Measurements from ENCODE around the gene A3GALT2.
"Not testable (repeated sequence)": the region's sequence is repeated elsewhere in the genome, so short reads cannot be mapped to it uniquely, and the experiment has no call there.

A3GALT2 gene

GRCh38 chr1:33295450-33296081, 25.3 kb downstream of the A3GALT2 start:
- H3K4me3 ChIP-seq (ENCODE audit: low read depth, low read length), result no peak overlapping the region
- peak; percentile 94 for TF ChIP-seq CTCF (conservative IDR thresholded peaks at IDR 0.05; ENCODE audit: low read depth, low read length)
- DNase-seq (ENCODE audit: low read depth), result peak; percentile 88

GRCh38 chr1:33295023-33295422, 25.9 kb downstream of the A3GALT2 start:
- no peak overlapping the region for H3K4me3 ChIP-seq (ENCODE audit: low read depth, low read length)
- DNase-seq (ENCODE audit: low read depth), result no peak
- no peak for TF ChIP-seq CTCF (conservative IDR thresholded peaks at IDR 0.05; ENCODE audit: low read depth, low read length)

- no peak overlapping the region for H3K4me3 ChIP-seq (ENCODE audit: low read depth, low read length)
- TF ChIP-seq CTCF (conservative IDR thresholded peaks at IDR 0.05; ENCODE audit: low read depth, low read length), result no peak
- DNase-seq (ENCODE audit: low read depth), result no peak
Observed at GRCh38 chr1:33294071-33295010, 26.6 kb downstream of the A3GALT2 start.

- TF ChIP-seq CTCF (conservative IDR thresholded peaks at IDR 0.05; ENCODE audit: low read depth, low read length), result no peak
- DNase-seq (ENCODE audit: low read depth), result no peak
- H3K4me3 ChIP-seq (ENCODE audit: low read depth, low read length), result no peak overlapping the region
Observed at GRCh38 chr1:33292726-33293340, 28.1 kb downstream of the A3GALT2 start.

- DNase-seq (ENCODE audit: low read depth); H3K4me3 ChIP-seq (ENCODE audit: low read depth, low read length): not testable (repeated sequence)
Observed at GRCh38 chr1:33290615-33291014, 30.3 kb downstream of the A3GALT2 start.

GRCh38 chr1:33289858-33290154, 31.1 kb downstream of the A3GALT2 start:
- no peak for DNase-seq (ENCODE audit: low read depth)
- no peak overlapping the region for H3K4me3 ChIP-seq (ENCODE audit: low read depth, low read length)
- TF ChIP-seq CTCF (conservative IDR thresholded peaks at IDR 0.05; ENCODE audit: low read depth, low read length), result no peak

- no peak for DNase-seq (ENCODE audit: low read depth)
- no peak for TF ChIP-seq CTCF (conservative IDR thresholded peaks at IDR 0.05; ENCODE audit: low read depth, low read length)
- no peak overlapping the region for H3K4me3 ChIP-seq (ENCODE audit: low read depth, low read length)
Observed at GRCh38 chr1:33288976-33289857, 31.7 kb downstream of the A3GALT2 start.

Data from choroid plexus epithelial cell (primary cell).